K562 (cell line): ENCODE data around the gene SUPT20H. TPM values are rescaled to one million over a fixed set of nuclear protein-coding genes. Genes with fewer than 3 reads are reported as not detected.

ENCODE experiments used
- ATAC-seq: fragments of 200-7000 bp; cut with Tn5 transposase; 3 replicates; pipeline ENCODE4 v1.9.1; 2020; ENCODE audit warnings: moderate library complexity
- BruUV-seq: library from RNA; stranded (reverse); fragments of 400-500 nt; replicated peaks from 2 replicates; lab custom pipeline; 2021; lab: Mats Ljungman, UMichigan
- CTCF ChIA-PET: fragments of 300-600 bp; formaldehyde crosslinking; extraction: SDS; loops from one replicate; lab custom pipeline; 2021; ENCODE audit warnings: low intra/inter-chr PET ratio; lab: Yijun Ruan, JAX
- POLR2A ChIA-PET: fragments of 300-600, 350-650 bp; sonication (Branson Sonifier 250); formaldehyde crosslinking; extraction: SDS; loops from one replicate; lab custom pipeline; 2021; ENCODE audit warnings: antibody characterized with exemption, inconsistent platforms; lab: Yijun Ruan, JAX
- DNase-seq, 4 experiments: peaks; one replicate each; pipeline versions ENCODE4 v3.0.0 to v3.0.0-alpha.2; 2011 to 2018; ENCODE audit warnings: low spot score in 3 of 4, mixed read lengths in 3 of 4; ENCODE audit errors: extremely low read depth in 1 of 4
- FAIRE-seq: peaks from 2 replicates; lab custom pipeline; 2011; peaks lifted over from hg19 to GRCh38; lab: Jason Lieb, UNC
- H2AFZ ChIP-seq: 2 replicates; pipeline ENCODE4 v1.6.0; 2011; ENCODE audit warnings: low read depth, low read length, control low read depth, inconsistent platforms
- H3K27ac ChIP-seq: fragments of 200-600 bp; 3 replicates; pipeline ENCODE4 v1.8.0; 2011; ENCODE audit warnings: low read depth, mild to moderate bottlenecking, control low read depth, inconsistent platforms, low read length, moderate library complexity, mixed read lengths; ENCODE audit errors: extremely low read depth
- H3K27me3 ChIP-seq, 2 experiments: fragments of 300-600 bp in 1 of 2; 2 replicates in 1 of 2; 3 replicates in 1 of 2; pipeline versions ENCODE4 v1.6.0 to v1.8.0; 2011; ENCODE audit warnings: inconsistent platforms in 2 of 2, low read length in 2 of 2, mild to moderate bottlenecking in 1 of 2, mixed read lengths in 1 of 2, moderate library complexity in 1 of 2; ENCODE audit not compliant: control insufficient read depth in 2 of 2, insufficient read depth in 2 of 2
- H3K36me3 ChIP-seq: fragments of 300-600 bp; 3 replicates; pipeline ENCODE4 v1.8.0; 2011; ENCODE audit warnings: mild to moderate bottlenecking, low read length, inconsistent platforms; ENCODE audit not compliant: control insufficient read depth, insufficient read depth
- H3K4me1 ChIP-seq, 2 experiments: fragments of 200-600 bp in 1 of 2; replicated peaks in 1 of 2; 2 replicates in 1 of 2; 3 replicates in 1 of 2; pipeline versions ENCODE4 v1.5.1 to v1.8.0; 2011; ENCODE audit warnings: inconsistent platforms in 2 of 2, low read length in 2 of 2, mild to moderate bottlenecking in 1 of 2, mixed read lengths in 1 of 2, moderate library complexity in 1 of 2; ENCODE audit not compliant: control insufficient read depth in 2 of 2, insufficient read depth in 2 of 2
- H3K4me2 ChIP-seq: 2 replicates; pipeline ENCODE4 v1.6.1; 2011; ENCODE audit warnings: low read length, control low read depth, inconsistent platforms, mixed read lengths; ENCODE audit not compliant: insufficient read depth
- H3K4me3 ChIP-seq: fragments of 200-600 bp; sonication (generic), shearing (Covaris generic); 2 replicates; pipeline ENCODE4 v1.5.1; 2016; ENCODE audit warnings: control low read depth, inconsistent platforms
- H3K79me2 ChIP-seq: fragments of 200-600 bp; 3 replicates; pipeline ENCODE4 v1.8.0; 2011; ENCODE audit warnings: low read length, inconsistent platforms; ENCODE audit not compliant: control insufficient read depth, insufficient read depth
- H3K9ac ChIP-seq, 2 experiments: 2 replicates each; pipeline versions ENCODE4 v1.6.0 to v1.6.1; 2011; ENCODE audit warnings: low read depth in 2 of 2, low read length in 2 of 2, control low read depth in 1 of 2, inconsistent platforms in 1 of 2, mild to moderate bottlenecking in 1 of 2, mixed read lengths in 1 of 2; ENCODE audit not compliant: insufficient read depth in 1 of 2
- H3K9me1 ChIP-seq: one replicate; pipeline ENCODE4 v1.6.0; 2011; ENCODE audit warnings: inconsistent platforms, mild to moderate bottlenecking, low read length, moderate library complexity; ENCODE audit not compliant: control insufficient read depth, insufficient read depth
- H3K9me3 ChIP-seq: replicated peaks from 2 replicates; pipeline ENCODE4 v1.5.1; 2011; ENCODE audit warnings: low read depth, low read length, inconsistent platforms; ENCODE audit not compliant: control insufficient read depth, insufficient read depth
- H4K20me1 ChIP-seq: replicated peaks from 2 replicates; pipeline ENCODE4 v1.6.1; 2011; ENCODE audit warnings: low read length, inconsistent platforms, mixed read lengths; ENCODE audit not compliant: control insufficient read depth, insufficient read depth
- DDX20 ChIP-seq: fragments of 450-650 bp; IDR thresholded peaks from 2 replicates; pipeline ENCODE4 v1.6.1; 2016; ENCODE audit warnings: missing genetic modification characterization, low read depth, mild to moderate bottlenecking, missing compliant biosample characterization, moderate library complexity
- DNMT1 ChIP-seq: fragments of 450-650 bp; IDR thresholded peaks from 2 replicates; pipeline ENCODE4 v1.6.1; 2016; ENCODE audit warnings: antibody characterized with exemption, mild to moderate bottlenecking
- FOSL1 ChIP-seq: fragments of 200-800 bp; sonication (Bioruptor generic); conservative IDR thresholded peaks from 2 replicates; pipeline ENCODE4 v1.6.1; 2016; ENCODE audit warnings: missing genetic modification characterization, missing compliant biosample characterization
- GABPB1 ChIP-seq: sonication (generic); formaldehyde crosslinking; IDR thresholded peaks from 2 replicates; pipeline ENCODE4 v1.8.0; 2022; ENCODE audit warnings: mild to moderate bottlenecking, missing genetic modification reagents
- GABPB2 ChIP-seq: fragments of 250-450 bp; sonication (Bioruptor Pico); conservative IDR thresholded peaks from 2 replicates; pipeline ENCODE4 v1.5.1; 2021; ENCODE audit warnings: mild to moderate bottlenecking
- GTF2F1 ChIP-seq: IDR thresholded peaks from 2 replicates; pipeline ENCODE4 v1.6.1; 2011; ENCODE audit warnings: low read depth, low read length, improper control_type of control experiment
- MIER1 ChIP-seq: fragments of 450-650 bp; IDR thresholded peaks from 2 replicates; pipeline ENCODE4 v1.6.1; 2016; ENCODE audit warnings: antibody characterized with exemption, mild to moderate bottlenecking, low read depth
- NCOA6 ChIP-seq: fragments of 450-650 bp; IDR thresholded peaks from 2 replicates; pipeline ENCODE4 v1.6.1; 2017; ENCODE audit warnings: mild to moderate bottlenecking
- NR3C1 ChIP-seq: sonication (generic); formaldehyde crosslinking; IDR thresholded peaks from 2 replicates; pipeline ENCODE4 v1.8.1; 2022; ENCODE audit warnings: missing genetic modification reagents
- PHB ChIP-seq: fragments of 250-450 bp; sonication (Bioruptor Pico); IDR thresholded peaks from 2 replicates; pipeline ENCODE4 v1.5.0; 2021
- ZNF165 ChIP-seq: fragments of 250-450 bp; sonication (Bioruptor Pico); IDR thresholded peaks from 2 replicates; pipeline ENCODE4 v1.4.0; 2020; ENCODE audit warnings: borderline replicate concordance
- ZNF507 ChIP-seq: conservative IDR thresholded peaks from 2 replicates; pipeline ENCODE4 v1.6.1; 2017; ENCODE audit warnings: missing genetic modification characterization, missing compliant biosample characterization
- ZNF586 ChIP-seq: fragments of 450-650 bp; formaldehyde crosslinking; conservative IDR thresholded peaks from 2 replicates; pipeline ENCODE4 v1.4.0; 2020; ENCODE audit warnings: mild to moderate bottlenecking, moderate library complexity
- in situ Hi-C: fragments of 300-500 bp; cut with MboI; formaldehyde crosslinking; loops from 4 replicates; pipeline ENCODE4 v1.15.0; 2018; ENCODE audit warnings: inconsistent platforms, mixed read lengths
- intact Hi-C: fragments of 100-400 bp; cut with micrococcal nuclease; formaldehyde crosslinking; loops from 2 replicates; pipeline ENCODE4 v1.14.2; 2022
- polyA plus RNA-seq, 8 experiments: library from polyadenylated mRNA; depleted of rRNA in 4 of 8; stranded (reverse) in 5 of 8; unstranded in 3 of 8; fragments of >200 nt; fragmentation: Nextera tagmentation in 2 of 8; fragmentation: Illumina TruSeq in 1 of 8; extraction: Ambion mirVana in 2 of 8; extraction: Trizol in 1 of 8; gene quantifications; 2 replicates each; pipeline versions ENCODE4 v1.2.1 to v1.2.3, GENCODE V29; 2011 to 2014; ENCODE audit warnings: inconsistent platforms in 1 of 8, missing spikeins in 1 of 8
- total RNA-seq, 7 experiments: library from RNA; depleted of rRNA in 6 of 7; stranded (reverse); fragments of >200 nt in 6 of 7; fragmentation: Illumina TruSeq in 2 of 7; extraction: Trizol in 2 of 7; gene quantifications; 2 replicates each; pipeline versions ENCODE4 v1.2.1 to v1.2.3, GENCODE V29; 2011 to 2021; ENCODE audit warnings: low replicate concordance in 1 of 7
- TF ChIP-seq, protein P1 (sequence below): sonication (generic); formaldehyde crosslinking; IDR thresholded peaks from 2 replicates; pipeline ENCODE4 v1.9.0; 2022; ENCODE audit warnings: mild to moderate bottlenecking, missing genetic modification reagents

SUPT20H gene
- total and polyA plus RNA-seq, 9 of the 15 experiments (the other 6 are each of a cell fraction or from before 2014, with no cell fraction given): 11.4 to 71.8 (median 31.7) TPM

- no peaks in the 10 kb centered on the region for H3K9me3 ChIP-seq
- intact Hi-C loops (loop anchor here (5.0 kb wide), 1 partner anchor 33 kb away; no protein-coding TSS in a partner anchor), in situ Hi-C loops (no loop called here)
- CTCF ChIA-PET: no interaction called here
- H3K27ac ChIP-seq: no peak overlapping the region
- peaks cover 77% of the 10 kb centered on the region for H3K36me3 ChIP-seq
- no peak overlapping the region for H3K4me3 ChIP-seq
- H2AFZ ChIP-seq: no peak overlapping the region
- FAIRE-seq: no peak
- ATAC-seq: no peak
- POLR2A ChIA-PET: no interaction called here
- no peaks in the 10 kb centered on the region; a peak in 1 of 5 replicates for H3K4me1 ChIP-seq
- H3K79me2 ChIP-seq: no peaks in the 10 kb centered on the region
- no peak overlapping the region for H3K4me2 ChIP-seq
- H4K20me1 ChIP-seq: no peaks in the 10 kb centered on the region
- DNase-seq: no peak
- H3K9me1 ChIP-seq: no peaks in the 10 kb centered on the region
- H3K9ac ChIP-seq: no peak overlapping the region
- no TSS peak for BruUV-seq
- TF ChIP-seq NCOA6 (no peak), GTF2F1 (no peak), NR3C1 (CRISPR knock-in tag) (no peak), DDX20 (no peak), ZNF507 (tag) (no peak), FOSL1 (tag) (no peak), ZNF165 (CRISPR knock-in tag) (no peak), ZNF586 (CRISPR knock-in tag) (no peak), MIER1 (no peak), GABPB2 (CRISPR knock-in tag) (no peak), DNMT1 (no peak), GABPB1 (no peak), PHB (CRISPR knock-in tag) (no peak)
- TF ChIP-seq, protein P1, sequence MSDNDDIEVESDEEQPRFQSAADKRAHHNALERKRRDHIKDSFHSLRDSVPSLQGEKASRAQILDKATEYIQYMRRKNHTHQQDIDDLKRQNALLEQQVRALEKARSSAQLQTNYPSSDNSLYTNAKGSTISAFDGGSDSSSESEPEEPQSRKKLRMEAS (CRISPR knock-in tag): no peak
- H3K27me3 ChIP-seq: no peaks in the 10 kb centered on the region
Measured at GRCh38 chr13:37040789-37041188, 18.7 kb downstream of the SUPT20H start.
